ENCODE data around the gene BSX. TPM values are rescaled to one million over a fixed set of nuclear protein-coding genes. Genes with fewer than 3 reads are reported as not detected.

The BSX gene
- total RNA-seq, 1 donor from 2014 or later = not detected

- Histone ChIP-seq H3K4me1 (no peaks in the 10 kb centered on the region), H3K4me3 (no peak overlapping the region), H3K27me3 (no peaks in the 10 kb centered on the region), H3K36me3 (no peaks in the 10 kb centered on the region), H3K27ac (no peak overlapping the region), H3K9me3 (no peaks in the 10 kb centered on the region)
- DNase-seq (ENCODE audit: extremely low spot score in 2 of 2) = no peak
- intact Hi-C loops (cut with DNase I) = no loop called here
- TF ChIP-seq CTCF (IDR thresholded peaks at IDR 0.05) (no peak), POLR2A (IDR thresholded peaks at IDR 0.05) (no peak)
These were observed 17.7 kb downstream of the BSX start for GRCh38 chr11:122963961-122964360.

- no peaks in the 10 kb centered on the region for H3K36me3 ChIP-seq
- no peaks in the 10 kb centered on the region for H3K4me1 ChIP-seq
- no peak for TF ChIP-seq CTCF (IDR thresholded peaks at IDR 0.05)
- no peak for TF ChIP-seq POLR2A (IDR thresholded peaks at IDR 0.05)
- no peak for TF ChIP-seq POLR2AphosphoS5 (IDR thresholded peaks at IDR 0.05; ENCODE audit: insufficient read depth in 1 of 2, low read depth in 1 of 2)
- no peak overlapping the region for H3K4me3 ChIP-seq
- H3K27me3 ChIP-seq = no peaks in the 10 kb centered on the region
- no peaks in the 10 kb centered on the region for H3K9me3 ChIP-seq
- no peak for DNase-seq (ENCODE audit: extremely low spot score in 2 of 2)
- intact Hi-C loops (cut with DNase I) = loop anchor here (10.0 kb wide), 1 partner anchor 1360 kb away; the partner anchor contains the start of gene OR8D1
- no peak overlapping the region for H3K27ac ChIP-seq
These were observed 27.2 kb downstream of the BSX start for GRCh38 chr11:122954455-122954854.

GRCh38 chr11:122951211-122951610, 30.4 kb downstream of the BSX start:
- H3K9me3 ChIP-seq = no peaks in the 10 kb centered on the region
- intact Hi-C loops (cut with DNase I) = loop anchor here (10.0 kb wide), 1 partner anchor 1364 kb away; the partner anchor contains the start of gene OR8D1
- no peaks in the 10 kb centered on the region for H3K27me3 ChIP-seq
- H3K36me3 ChIP-seq = no peaks in the 10 kb centered on the region
- H3K27ac ChIP-seq = no peak overlapping the region
- DNase-seq (ENCODE audit: extremely low spot score in 2 of 2) = no peak
- H3K4me1 ChIP-seq = no peaks in the 10 kb centered on the region
- TF ChIP-seq CTCF (IDR thresholded peaks at IDR 0.05) = no peak
- TF ChIP-seq POLR2A (IDR thresholded peaks at IDR 0.05) = no peak
- TF ChIP-seq POLR2AphosphoS5 (IDR thresholded peaks at IDR 0.05; ENCODE audit: insufficient read depth in 1 of 2, low read depth in 1 of 2) = no peak
- no peak overlapping the region for H3K4me3 ChIP-seq

GRCh38 chr11:122938557-122938956, 43.1 kb downstream of the BSX start:
- H3K27ac ChIP-seq = no peak overlapping the region
- TF ChIP-seq POLR2AphosphoS5 (IDR thresholded peaks at IDR 0.05; ENCODE audit: insufficient read depth in 1 of 2, low read depth in 1 of 2) (no peak), POLR2A (IDR thresholded peaks at IDR 0.05) (no peak), CTCF (IDR thresholded peaks at IDR 0.05) (no peak)
- no peak overlapping the region for H3K4me3 ChIP-seq
- no peak for DNase-seq (ENCODE audit: extremely low spot score in 2 of 2)
- intact Hi-C loops (cut with DNase I) = no loop called here
- H3K36me3 ChIP-seq = no peaks in the 10 kb centered on the region
- no peaks in the 10 kb centered on the region for H3K9me3 ChIP-seq
- H3K27me3 ChIP-seq = no peaks in the 10 kb centered on the region
- H3K4me1 ChIP-seq = no peaks in the 10 kb centered on the region

GRCh38 chr11:122937983-122938382, 43.7 kb downstream of the BSX start:
- no peaks in the 10 kb centered on the region for H3K9me3 ChIP-seq
- no peak for DNase-seq (ENCODE audit: extremely low spot score in 2 of 2)
- H3K27ac ChIP-seq = no peak overlapping the region
- no peaks in the 10 kb centered on the region for H3K4me1 ChIP-seq
- TF ChIP-seq POLR2AphosphoS5 (IDR thresholded peaks at IDR 0.05; ENCODE audit: insufficient read depth in 1 of 2, low read depth in 1 of 2) (no peak), CTCF (IDR thresholded peaks at IDR 0.05) (no peak), POLR2A (IDR thresholded peaks at IDR 0.05) (no peak)
- no peaks in the 10 kb centered on the region for H3K36me3 ChIP-seq
- H3K27me3 ChIP-seq = no peaks in the 10 kb centered on the region
- no peak overlapping the region for H3K4me3 ChIP-seq
- intact Hi-C loops (cut with DNase I) = no loop called here

Measured in vagina (tissue), 2 donors.